Measurements from ENCODE around the gene PDCD11.

Gene PDCD11

GRCh38 chr10:103449208-103450144 lies 53.0 kb downstream of the PDCD11 start:
- no peak for TF ChIP-seq CTCF (IDR thresholded peaks at IDR 0.05; ENCODE audit: low read depth, low read length, missing control alignments)
- in situ Hi-C loops (cut with HindIII; ENCODE audit: low sequenced_read_pairs), result loop anchor here (5.0 to 10.0 kb wide), 2 partner anchors 52 to 65 kb away; partner anchors contain the start of genes ATP5MK and PDCD11
- no peak for DNase-seq (ENCODE audit: low read depth)
- H3K4me3 ChIP-seq (ENCODE audit: low read depth, low read length), result no peak overlapping the region

- DNase-seq (ENCODE audit: low read depth), result no peak
- no peak overlapping the region for H3K4me3 ChIP-seq (ENCODE audit: low read depth, low read length)
- in situ Hi-C loops (cut with HindIII; ENCODE audit: low sequenced_read_pairs), result loop anchor here (5.0 to 10.0 kb wide), 2 partner anchors 53 to 65 kb away; partner anchors contain the start of genes ATP5MK and PDCD11
- no peak for TF ChIP-seq CTCF (IDR thresholded peaks at IDR 0.05; ENCODE audit: low read depth, low read length, missing control alignments)
Observed at GRCh38 chr10:103450201-103450695, 53.8 kb downstream of the PDCD11 start.

- DNase-seq (ENCODE audit: low read depth), result no peak
- in situ Hi-C loops (cut with HindIII; ENCODE audit: low sequenced_read_pairs), result loop anchor here (5.0 to 10.0 kb wide), 2 partner anchors 54 to 64 kb away; partner anchors contain the start of genes ATP5MK and PDCD11
- H3K4me3 ChIP-seq (ENCODE audit: low read depth, low read length), result peak overlapping the region; percentile 52
- TF ChIP-seq CTCF (IDR thresholded peaks at IDR 0.05; ENCODE audit: low read depth, low read length, missing control alignments), result no peak
Observed at GRCh38 chr10:103451091-103451813, 54.8 kb downstream of the PDCD11 start.

- peak within 1 kb of the TSS; percentile 52 for H3K4me3 ChIP-seq (ENCODE audit: low read depth, low read length)
- no peak for TF ChIP-seq CTCF (IDR thresholded peaks at IDR 0.05; ENCODE audit: low read depth, low read length, missing control alignments)
- DNase-seq (ENCODE audit: low read depth), result no peak
- in situ Hi-C loops (cut with HindIII; ENCODE audit: low sequenced_read_pairs), result loop anchor here (5.0 to 10.0 kb wide), 2 partner anchors 55 to 63 kb away; partner anchors contain the start of genes ATP5MK and PDCD11
Observed at GRCh38 chr10:103451831-103452505, 55.5 kb downstream of the PDCD11 start, which contains the start of gene CALHM2. Gene CALHM2 (minus strand): TSS chr10:103452370. CDS start chr10:103449941, 2,429 bp downstream.

GRCh38 chr10:103452506-103453230 lies 56.2 kb downstream of the PDCD11 start:
- in situ Hi-C loops (cut with HindIII; ENCODE audit: low sequenced_read_pairs), result loop anchor here (5.0 to 10.0 kb wide), 2 partner anchors 55 to 62 kb away; partner anchors contain the start of genes ATP5MK and PDCD11
- no peak for TF ChIP-seq CTCF (IDR thresholded peaks at IDR 0.05; ENCODE audit: low read depth, low read length, missing control alignments)

More at GRCh38 chr10:103452506-103453230, 56.2 kb downstream of the PDCD11 start:
- peak overlapping the region; percentile 52 for H3K4me3 ChIP-seq (ENCODE audit: low read depth, low read length)
- no peak for DNase-seq (ENCODE audit: low read depth)
